PC-9 (cell line): ENCODE data around the gene DNAJA2. TPM values are rescaled to one million over a fixed set of nuclear protein-coding genes. Genes with fewer than 3 reads are reported as not detected.

ENCODE experiments used
- BruUV-seq: library from RNA; stranded (reverse); fragments of 400-500 nt; replicated peaks from 2 replicates; lab custom pipeline; 2021; lab: Mats Ljungman, UMichigan
- CTCF ChIA-PET: fragments of 300-600 bp; sonication (Branson Sonifier 250); formaldehyde crosslinking; loops from one replicate; lab custom pipeline; 2022; ENCODE audit warnings: antibody characterized with exemption; lab: Charles Lee
- POLR2A ChIA-PET: fragments of 300-600 bp; sonication (Branson Sonifier 250); formaldehyde crosslinking; loops from one replicate; lab custom pipeline; 2022; ENCODE audit warnings: antibody characterized with exemption; ENCODE audit not compliant: unreplicated experiment; lab: Charles Lee
- DNase-seq, 2 experiments: peaks; one replicate each; pipeline versions ENCODE4 v3.0.0 to v3.0.0-alpha.2; 2015 to 2022; ENCODE audit warnings: mixed read lengths in 1 of 2
- H2AFZ ChIP-seq: fragments of 200-600 bp; sonication (generic); 2 replicates; pipeline ENCODE4 v1.8.1; 2017; ENCODE audit warnings: antibody characterized with exemption
- H3F3A ChIP-seq: fragments of 200-600 bp; sonication (generic); 2 replicates; pipeline ENCODE4 v1.8.1; 2017; ENCODE audit warnings: antibody characterized with exemption, mild to moderate bottlenecking, low read depth; ENCODE audit not compliant: insufficient read depth
- H3K27ac ChIP-seq: fragments of 200-600 bp; sonication (generic); 2 replicates; pipeline ENCODE4 v1.6.1; 2016; ENCODE audit warnings: mixed run types
- H3K27me3 ChIP-seq: fragments of 200-600 bp; sonication (generic); 2 replicates; pipeline ENCODE4 v1.6.1; 2016; ENCODE audit warnings: low read depth, mixed run types; ENCODE audit not compliant: insufficient read depth
- H3K36me3 ChIP-seq: fragments of 200-600 bp; sonication (generic); 2 replicates; pipeline ENCODE4 v1.6.1; 2016; ENCODE audit warnings: low read depth, mixed run types
- H3K4me1 ChIP-seq: fragments of 200-600 bp; sonication (generic); replicated peaks from 2 replicates; pipeline ENCODE4 v1.6.1; 2016; ENCODE audit warnings: mixed run types; ENCODE audit not compliant: insufficient read depth
- H3K4me2 ChIP-seq: fragments of 200-600 bp; sonication (generic); 2 replicates; pipeline ENCODE4 v1.6.1; 2017; ENCODE audit warnings: mixed run types
- H3K4me3 ChIP-seq: fragments of 200-600 bp; sonication (generic); 2 replicates; pipeline ENCODE4 v1.6.1; 2016; ENCODE audit warnings: mixed run types
- H3K79me2 ChIP-seq: fragments of 200-600 bp; sonication (generic); 2 replicates; pipeline ENCODE4 v1.6.1; 2017; ENCODE audit warnings: low read depth, mixed run types
- H3K9me2 ChIP-seq: fragments of 200-600 bp; sonication (generic); 2 replicates; pipeline ENCODE4 v1.8.1; 2017; ENCODE audit warnings: mild to moderate bottlenecking; ENCODE audit not compliant: insufficient read depth
- H3K9me3 ChIP-seq: fragments of 200-600 bp; sonication (generic); 2 replicates; pipeline ENCODE4 v1.8.1; 2016; ENCODE audit warnings: low read depth; ENCODE audit not compliant: insufficient read depth
- H4K20me1 ChIP-seq: fragments of 200-600 bp; sonication (generic); 2 replicates; pipeline ENCODE4 v1.8.1; 2017; ENCODE audit not compliant: insufficient read depth
- CTCF ChIP-seq: fragments of 200-600 bp; sonication (generic); conservative IDR thresholded peaks from 2 replicates; pipeline ENCODE4 v1.6.1; 2017; ENCODE audit warnings: mixed run types, antibody characterized with exemption, mild to moderate bottlenecking, moderate library complexity
- EZH2 ChIP-seq: fragments of 200-600 bp; sonication (generic); IDR thresholded peaks from 2 replicates; pipeline ENCODE4 v1.8.0; 2017; ENCODE audit warnings: antibody characterized with exemption, low read depth
- intact Hi-C: fragments of 100-400 bp; cut with micrococcal nuclease; formaldehyde crosslinking; loops from one replicate; pipeline ENCODE4 v1.10.0; 2022; ENCODE audit not compliant: unreplicated experiment
- total RNA-seq: library from RNA; stranded (reverse); gene quantifications from 2 replicates; pipeline ENCODE4 v1.2.3, GENCODE V29; 2021

DNAJA2 gene
- total RNA-seq, 1 experiment from 2014 or later, result 89.8 TPM

GRCh38 chr16:46962629-46963028, 10.8 kb downstream of the DNAJA2 start:
- Histone ChIP-seq H3K4me3 (no peak overlapping the region), H4K20me1 (peaks cover 50% of the 10 kb centered on the region), H3K36me3 (peaks cover 72% of the 10 kb centered on the region), H3K9me3 (no peaks in the 10 kb centered on the region), H3F3A (peaks cover 5% of the 10 kb centered on the region; the same call in 1 of the 2 replicates), H3K4me1 (no peaks in the 10 kb centered on the region), H3K79me2 (peaks cover 31% of the 10 kb centered on the region), H2AFZ (no peak overlapping the region), H3K27me3 (no peaks in the 10 kb centered on the region), H3K9me2 (no peaks in the 10 kb centered on the region), H3K27ac (0 out of 2 replicates have a peak overlapping the region, but pooled peaks have one; percentile 3), H3K4me2 (no peak overlapping the region)
- no TSS peak for BruUV-seq
- DNase-seq, result no peak
- CTCF ChIA-PET, result no interaction called here
- intact Hi-C loops, result no loop called here
- POLR2A ChIA-PET, result interaction anchor here (0.7 kb wide), 1 partner anchor 11 kb away, joined by 3 read pairs; no protein-coding TSS in a partner anchor
- TF ChIP-seq EZH2, result no peak
- TF ChIP-seq CTCF, result no peak

- peaks cover 51% of the 10 kb centered on the region for H4K20me1 ChIP-seq
- no peak overlapping the region for H3K27ac ChIP-seq
- no peaks in the 10 kb centered on the region for H3K9me3 ChIP-seq
- H3K4me3 ChIP-seq, result no peak overlapping the region
- H2AFZ ChIP-seq, result no peak overlapping the region
- H3F3A ChIP-seq, result 0 out of 2 replicates have a peak, but pooled peaks cover 7% of the 10 kb centered on the region
- ChIA-PET CTCF (no interaction called here), POLR2A (no interaction called here)
- H3K4me2 ChIP-seq, result no peak overlapping the region
- DNase-seq, result no peak
- H3K27me3 ChIP-seq, result no peaks in the 10 kb centered on the region
- H3K9me2 ChIP-seq, result no peaks in the 10 kb centered on the region
- no peaks in the 10 kb centered on the region for H3K4me1 ChIP-seq
- no TSS peak for BruUV-seq
- peaks cover 68% of the 10 kb centered on the region for H3K36me3 ChIP-seq
- intact Hi-C loops, result no loop called here
- H3K79me2 ChIP-seq, result peaks cover 21% of the 10 kb centered on the region
- no peak for TF ChIP-seq CTCF
- no peak for TF ChIP-seq EZH2
Measured at GRCh38 chr16:46961373-46962353, 11.8 kb downstream of the DNAJA2 start.

GRCh38 chr16:46954562-46954961, 18.9 kb downstream of the DNAJA2 start:
- Histone ChIP-seq H3K4me2 (no peak overlapping the region), H3K4me1 (no peaks in the 10 kb centered on the region), H3K9me3 (no peaks in the 10 kb centered on the region), H3K4me3 (no peak overlapping the region), H3K79me2 (0 out of 2 replicates have a peak, but pooled peaks cover under 1% of the 10 kb centered on the region), H2AFZ (no peak overlapping the region), H3K9me2 (no peaks in the 10 kb centered on the region), H4K20me1 (peaks cover 14% of the 10 kb centered on the region), H3F3A (peaks cover 19% of the 10 kb centered on the region), H3K27me3 (no peaks in the 10 kb centered on the region), H3K36me3 (peaks cover 41% of the 10 kb centered on the region), H3K27ac (no peak overlapping the region)
- ChIA-PET POLR2A (interaction anchor here (0.6 kb wide), 1 partner anchor 737 kb away, joined by 5 read pairs; no protein-coding TSS in a partner anchor), CTCF (no interaction called here)
- no peak for TF ChIP-seq CTCF
- TF ChIP-seq EZH2, result no peak
- no peak for DNase-seq
- intact Hi-C loops, result no loop called here
- BruUV-seq, result no TSS peak
